22Rv1 (cell line): Measurements from ENCODE around the gene PCDHGA4.
"Not testable (repeated sequence)": the region's sequence is repeated elsewhere in the genome, so short reads cannot be mapped to it uniquely, and the experiment has no call there.

Experiments
- H3K27ac ChIP-seq: fragments of 450-650 bp; 2 replicates; pipeline ENCODE4 v1.5.1; 2017
- CTCF ChIP-seq: fragments of 450-650 bp; IDR thresholded peaks from 2 replicates; pipeline ENCODE4 v1.5.1; 2017; ENCODE audit warnings: mild to moderate bottlenecking
- ZFX ChIP-seq: fragments of 450-650 bp; IDR thresholded peaks from 2 replicates; pipeline ENCODE4 v1.6.1; 2017; ENCODE audit warnings: antibody characterized with exemption, borderline replicate concordance

Gene PCDHGA4

GRCh38 chr5:141354900-141355469 is at the start of gene PCDHGA4:
Gene PCDHGA4, plus strand, starts transcription at chr5:141355021. Its CDS starts 87 bp downstream, at chr5:141355108.
- TF ChIP-seq ZFX: no peak
- peak; percentile 45 for TF ChIP-seq CTCF
- H3K27ac ChIP-seq: no peak within 1 kb of the TSS

- H3K27ac ChIP-seq: no peak overlapping the region
- TF ChIP-seq ZFX (no peak), CTCF (no peak)
Measured at GRCh38 chr5:141306630-141307029, 48.2 kb upstream of the PCDHGA4 start.

- TF ChIP-seq CTCF: no peak
- TF ChIP-seq ZFX: no peak
- no peak overlapping the region for H3K27ac ChIP-seq
Measured at GRCh38 chr5:141313711-141314110, 41.1 kb upstream of the PCDHGA4 start.

- not testable (repeated sequence) for H3K27ac ChIP-seq
Measured at GRCh38 chr5:141316963-141317362, 37.9 kb upstream of the PCDHGA4 start.

- no peak overlapping the region for H3K27ac ChIP-seq
- TF ChIP-seq ZFX (no peak), CTCF (no peak)
Measured at GRCh38 chr5:141319202-141319601, 35.6 kb upstream of the PCDHGA4 start.

GRCh38 chr5:141319699-141320098 is 35.1 kb upstream of the PCDHGA4 start:
- H3K27ac ChIP-seq: peak overlapping the region; percentile 90; the same call in 1 of the 2 replicates
- TF ChIP-seq ZFX: no peak
- TF ChIP-seq CTCF: no peak

- H3K27ac ChIP-seq: peak within 1 kb of the TSS; percentile 90
- no peak for TF ChIP-seq ZFX
- peak; percentile 94 for TF ChIP-seq CTCF
Measured at GRCh38 chr5:141320225-141321169, 34.3 kb upstream of the PCDHGA4 start, which contains the start of gene TAF7. Gene TAF7, minus strand, starts transcription at chr5:141320784. Its CDS starts 740 bp downstream, at chr5:141320044.
